Right atrium auricular region (tissue), 2 donors: Measurements from ENCODE around the gene RIPOR3. TPM values are rescaled to one million over a fixed set of nuclear protein-coding genes. Genes with fewer than 3 reads are reported as not detected.
A peak's percentile ranks its signal among the peaks of the same experiment; 100 is the strongest.

ENCODE experiments used
- DNase-seq: peaks from one replicate; pipeline ENCODE4 v3.0.0-alpha.2; 2019; ENCODE audit warnings: low spot score
- H3K27ac ChIP-seq, 2 donors: fragments of 200-600 bp; sonication (generic); 1 replicate in 1 of 2; 2 replicates in 1 of 2; pipeline ENCODE4 v1.5.1; 2016 to 2019
- H3K27me3 ChIP-seq, 2 donors: fragments of 200-600 bp; sonication (generic); one replicate each; pipeline versions ENCODE4 v1.5.1 to v1.6.0; 2017 to 2019
- H3K36me3 ChIP-seq: fragments of 200-600 bp; sonication (generic); one replicate; pipeline ENCODE4 v1.5.1; 2016
- H3K4me1 ChIP-seq, 2 donors: fragments of 200-600 bp; sonication (generic); one replicate each; pipeline versions ENCODE4 v1.5.1 to v1.6.0; 2017 to 2019
- H3K4me3 ChIP-seq, 2 donors: fragments of 200-600 bp; sonication (generic); 1 replicate in 1 of 2; 2 replicates in 1 of 2; pipeline ENCODE4 v1.5.1; 2017 to 2019; ENCODE audit warnings: mild to moderate bottlenecking in 1 of 2, moderate library complexity in 1 of 2
- H3K9me3 ChIP-seq, 2 donors: fragments of 200-600 bp; sonication (generic); one replicate each; pipeline ENCODE4 v1.5.1; 2019
- CTCF ChIP-seq, 2 donors: fragments of 200-600 bp; sonication (generic); IDR thresholded peaks; one replicate each; pipeline ENCODE4 v1.5.1; 2019; ENCODE audit warnings: antibody characterized with exemption in 2 of 2
- total RNA-seq, 2 donors: library from RNA; depleted of rRNA; stranded (reverse); fragments of >200 nt; gene quantifications; one replicate each; pipeline ENCODE4 v1.1.0, GENCODE V29; 2016

Gene RIPOR3
- total RNA-seq, 2 donors from 2014 or later = 2.9 to 4.7 TPM

DNA sequence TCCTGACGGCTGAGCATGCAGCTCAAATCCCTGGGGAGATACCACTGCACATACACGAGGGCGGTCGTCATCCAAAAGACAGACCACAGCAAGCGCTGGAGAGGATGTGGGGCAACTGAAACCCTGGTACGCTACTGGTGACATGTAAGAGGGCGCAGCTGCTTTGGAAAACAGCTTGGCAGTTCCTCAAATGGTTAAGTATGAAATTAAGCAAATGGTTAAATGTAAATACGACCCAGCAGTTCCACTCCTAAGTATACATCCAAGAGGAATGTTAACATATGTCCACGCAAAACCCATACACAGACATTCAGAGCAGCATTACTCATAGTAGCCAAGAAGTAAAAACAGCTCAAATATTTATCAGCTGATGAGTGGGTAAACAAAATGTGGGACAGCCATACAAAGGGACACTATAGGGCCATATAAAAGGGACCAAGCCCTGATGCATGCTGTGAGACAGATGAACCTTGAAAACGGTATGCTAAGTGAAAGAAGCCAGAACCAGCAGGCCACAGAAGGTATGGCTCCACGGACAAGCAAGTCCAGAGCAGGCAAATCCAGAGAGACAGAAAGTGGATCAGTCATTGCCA lies 38.5 kb downstream of the RIPOR3 start:
- TF ChIP-seq CTCF (IDR thresholded peaks at IDR 0.05) = no peak
- H3K9me3 ChIP-seq = no peaks in the 10 kb centered on the region
- no peak for DNase-seq
- H3K4me3 ChIP-seq = no peak overlapping the region
- peaks cover 0 to 21% of the 10 kb centered on the region in 2 donors for H3K4me1 ChIP-seq
- peak overlapping the region in 1 of 2 donors; percentile 37 for H3K27ac ChIP-seq
- H3K27me3 ChIP-seq = no peaks in the 10 kb centered on the region
- H3K36me3 ChIP-seq = no peaks in the 10 kb centered on the region

GRCh38 chr20:50651676-50652075 lies 39.7 kb downstream of the RIPOR3 start:
- no peaks in the 10 kb centered on the region for H3K27me3 ChIP-seq
- H3K4me3 ChIP-seq = no peak overlapping the region
- peaks cover 0 to 20% of the 10 kb centered on the region in 2 donors for H3K4me1 ChIP-seq
- H3K36me3 ChIP-seq = no peaks in the 10 kb centered on the region
- H3K9me3 ChIP-seq = no peaks in the 10 kb centered on the region
- TF ChIP-seq CTCF (IDR thresholded peaks at IDR 0.05) = no peak
- no peak for DNase-seq
- no peak overlapping the region for H3K27ac ChIP-seq

DNA sequence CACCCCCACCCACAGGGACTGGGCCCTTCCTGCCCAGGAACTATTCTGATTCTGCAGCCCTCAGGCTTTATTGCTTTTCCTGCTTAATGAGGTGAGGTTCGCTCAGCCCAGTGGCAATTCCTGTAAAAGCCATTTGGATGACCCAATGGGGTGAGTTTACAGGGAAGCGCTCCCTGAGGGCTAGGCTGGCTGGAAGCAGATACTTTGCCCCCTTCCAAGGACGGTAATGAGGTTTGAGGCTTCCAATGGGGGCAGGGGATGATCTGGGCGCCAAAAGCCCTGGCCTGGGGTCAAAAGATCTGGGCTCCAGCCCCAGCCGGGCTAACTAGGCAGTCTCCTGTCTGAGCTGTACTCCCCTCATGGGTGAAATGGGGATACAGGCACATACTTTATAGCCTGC lies 41.8 kb downstream of the RIPOR3 start:
- no peak for TF ChIP-seq CTCF (IDR thresholded peaks at IDR 0.05)
- Histone ChIP-seq H3K4me1 (peaks cover 0 to 17% of the 10 kb centered on the region in 2 donors), H3K4me3 (no peak overlapping the region), H3K9me3 (no peaks in the 10 kb centered on the region), H3K36me3 (no peaks in the 10 kb centered on the region), H3K27me3 (no peaks in the 10 kb centered on the region), H3K27ac (peak overlapping the region in 1 of 2 donors; percentile 16)
- no peak for DNase-seq

DNA sequence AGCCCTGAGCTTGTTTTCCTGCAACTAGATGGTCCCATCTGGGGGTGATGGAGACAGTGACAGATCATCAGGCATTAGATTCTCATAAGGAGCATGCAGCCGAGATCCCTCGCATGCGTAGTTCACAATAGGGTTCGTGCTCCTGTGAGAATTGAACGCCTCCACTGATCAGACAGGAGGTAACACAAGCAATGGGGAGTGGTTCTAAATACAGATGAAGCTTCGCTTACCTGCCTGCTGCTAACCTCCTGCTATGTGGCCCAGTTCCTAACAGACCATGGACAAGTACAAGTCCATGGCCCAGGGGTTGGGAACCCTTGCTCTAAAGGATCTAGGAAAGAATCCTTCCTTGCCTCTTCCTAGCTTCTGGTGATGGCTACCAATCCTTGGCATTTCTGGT lies 42.7 kb downstream of the RIPOR3 start:
- no peak overlapping the region for H3K4me3 ChIP-seq
- H3K9me3 ChIP-seq = no peaks in the 10 kb centered on the region
- H3K27me3 ChIP-seq = no peaks in the 10 kb centered on the region
- DNase-seq = no peak
- no peaks in the 10 kb centered on the region for H3K36me3 ChIP-seq
- no peak for TF ChIP-seq CTCF (IDR thresholded peaks at IDR 0.05)
- H3K27ac ChIP-seq = no peak overlapping the region
- H3K4me1 ChIP-seq = peaks cover 0 to 16% of the 10 kb centered on the region in 2 donors

- no peak for TF ChIP-seq CTCF (IDR thresholded peaks at IDR 0.05)
- H3K27ac ChIP-seq = peak overlapping the region in 1 of 2 donors; percentile 22
- H3K9me3 ChIP-seq = no peaks in the 10 kb centered on the region
Observed at GRCh38 chr20:50646483-50646996, 44.8 kb downstream of the RIPOR3 start.

More at GRCh38 chr20:50646483-50646996, 44.8 kb downstream of the RIPOR3 start:
- DNase-seq = no peak
- Histone ChIP-seq H3K4me1 (peaks cover 0 to 16% of the 10 kb centered on the region in 2 donors), H3K27me3 (no peaks in the 10 kb centered on the region), H3K4me3 (no peak overlapping the region), H3K36me3 (no peaks in the 10 kb centered on the region)
